Measurements from ENCODE around the gene PALS1. TPM values are rescaled to one million over a fixed set of nuclear protein-coding genes. Genes with fewer than 3 reads are reported as not detected.

Gene PALS1
- total and polyA plus RNA-seq, 2 of the 8 experiments (the other 6 are each of a cell fraction or from before 2014, with no cell fraction given), result 6.7 to 25.1 TPM

DNA sequence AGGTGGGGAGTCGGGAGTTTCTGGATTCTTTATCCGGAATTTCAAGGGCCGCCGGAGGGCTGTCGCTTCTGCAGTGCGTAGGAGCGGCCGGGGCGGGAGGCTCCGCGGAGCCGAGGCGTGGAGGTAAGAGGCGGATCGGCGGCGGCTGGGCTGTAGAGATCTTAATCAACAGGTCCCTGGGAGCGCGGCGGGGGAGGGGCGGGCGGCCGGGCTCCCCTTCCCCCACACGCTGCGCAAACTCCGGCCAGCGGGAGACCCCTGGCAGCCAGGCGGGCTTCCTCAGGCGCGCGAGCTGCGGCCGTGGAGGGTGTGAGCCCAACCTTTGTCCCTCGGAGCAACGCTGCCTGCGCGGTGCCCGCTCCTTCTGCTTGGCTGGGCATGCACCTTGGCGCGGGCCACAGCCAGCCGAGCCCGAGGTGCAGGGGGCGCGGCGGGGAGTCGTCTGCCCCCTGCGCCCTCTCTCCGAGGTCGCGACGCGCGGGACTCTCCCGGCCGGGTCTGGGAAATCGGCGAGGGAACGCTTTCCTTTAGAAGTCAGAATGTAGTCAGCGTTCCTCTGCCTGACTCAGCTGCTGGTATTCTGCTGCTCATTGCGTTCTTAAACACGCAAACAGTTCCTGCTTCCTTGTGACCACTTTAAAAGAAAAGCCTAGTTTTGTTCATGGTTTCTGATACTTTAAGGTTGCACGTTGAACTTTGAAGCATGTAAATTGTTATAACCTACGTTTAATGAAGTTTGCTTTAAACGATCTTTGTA is at the start of gene PALS1 (continued):
- TF ChIP-seq RAD21 (IDR thresholded peaks at IDR 0.05 in 1 of 2, conservative IDR thresholded peaks at IDR 0.05 in 1 of 2; ENCODE audit: low read depth in 2 of 2, low read length in 2 of 2) (peak in 1 of 2 experiments; percentile 0; a peak in 1 of 4 replicates), SAP30 (IDR thresholded peaks at IDR 0.05; ENCODE audit: insufficient read depth, insufficient replicate concordance, low read length) (peak; percentile 41), TEAD4 (IDR thresholded peaks at IDR 0.05; ENCODE audit: low read depth, low read length) (no peak), PHF8 (conservative IDR thresholded peaks at IDR 0.05; ENCODE audit: low read depth, low read length) (peak; percentile 81), BACH1 (IDR thresholded peaks at IDR 0.05; ENCODE audit: low read length) (peak; percentile 71), YY1 (IDR thresholded peaks at IDR 0.05; ENCODE audit: low read depth, low read length) (no peak), CHD1 (IDR thresholded peaks at IDR 0.05; ENCODE audit: low read depth, low read length) (no peak), SP2 (IDR thresholded peaks at IDR 0.05; ENCODE audit: low read length) (no peak), SP1 (IDR thresholded peaks at IDR 0.05; ENCODE audit: low read depth, low read length) (0 out of 2 replicates have a peak, but pooled peaks have one; percentile 42), CREB1 (IDR thresholded peaks at IDR 0.05) (peak; percentile 66; the same call in 1 of the 2 replicates)
